Astrocyte (in vitro differentiated cells and primary cell): ENCODE data around the gene PACSIN1. TPM values are rescaled to one million over a fixed set of nuclear protein-coding genes. Genes with fewer than 3 reads are reported as not detected.

Source experiments
- DNase-seq: peaks from one replicate; pipeline ENCODE4 v3.0.0-alpha.2; 2010; ENCODE audit warnings: low read depth
- FAIRE-seq: peaks from 2 replicates; lab custom pipeline; 2011; peaks lifted over from hg19 to GRCh38; lab: Jason Lieb, UNC
- H2AFZ ChIP-seq: 2 replicates; pipeline ENCODE4 v1.6.0; 2012; ENCODE audit warnings: low read depth, low read length, inconsistent platforms
- H3K27ac ChIP-seq: 2 replicates; pipeline ENCODE4 v1.5.1; 2011; ENCODE audit warnings: low read depth, low read length, inconsistent platforms
- H3K27me3 ChIP-seq: 2 replicates; pipeline ENCODE4 v1.6.0; 2011; ENCODE audit warnings: low read length, inconsistent platforms; ENCODE audit not compliant: insufficient read depth
- H3K36me3 ChIP-seq: 2 replicates; pipeline ENCODE4 v1.5.1; 2011; ENCODE audit warnings: low read length, inconsistent platforms; ENCODE audit not compliant: insufficient read depth
- H3K4me1 ChIP-seq: 2 replicates; pipeline ENCODE4 v1.5.1; 2011; ENCODE audit warnings: low read length, inconsistent platforms; ENCODE audit not compliant: insufficient read depth
- H3K4me2 ChIP-seq: 2 replicates; pipeline ENCODE4 v1.6.0; 2012; ENCODE audit warnings: low read length, inconsistent platforms
- H3K4me3 ChIP-seq: 2 replicates; pipeline ENCODE4 v1.5.1; 2011; ENCODE audit warnings: low read depth, mild to moderate bottlenecking, low read length, inconsistent platforms; ENCODE audit not compliant: insufficient read depth
- H3K79me2 ChIP-seq: 2 replicates; pipeline ENCODE4 v1.6.0; 2012; ENCODE audit warnings: mild to moderate bottlenecking, low read length, inconsistent platforms; ENCODE audit not compliant: insufficient read depth
- H3K9ac ChIP-seq: 2 replicates; pipeline ENCODE4 v1.6.0; 2012; ENCODE audit warnings: mild to moderate bottlenecking, low read length, inconsistent platforms
- H3K9me3 ChIP-seq: 2 replicates; pipeline ENCODE4 v1.5.1; 2012; ENCODE audit warnings: low read depth, mild to moderate bottlenecking, low read length, inconsistent platforms; ENCODE audit not compliant: insufficient read depth
- H4K20me1 ChIP-seq: 2 replicates; pipeline ENCODE4 v1.6.0; 2012; ENCODE audit warnings: low read length, inconsistent platforms; ENCODE audit not compliant: insufficient read depth
- H3K27ac Mint-ChIP-seq: one replicate; pipeline ENCODE4 v1.8.0; 2021; ENCODE audit warnings: mild to moderate bottlenecking, mixed read lengths; ENCODE audit not compliant: unreplicated experiment
- H3K27me3 Mint-ChIP-seq: one replicate; pipeline ENCODE4 v1.8.0; 2021; ENCODE audit warnings: low read depth, mixed read lengths; ENCODE audit not compliant: unreplicated experiment
- H3K36me3 Mint-ChIP-seq: one replicate; pipeline ENCODE4 v1.8.0; 2021; ENCODE audit warnings: low read depth, mixed read lengths; ENCODE audit not compliant: unreplicated experiment
- H3K4me1 Mint-ChIP-seq: one replicate; pipeline ENCODE4 v1.8.0; 2021; ENCODE audit warnings: low read depth, mixed read lengths; ENCODE audit not compliant: unreplicated experiment
- H3K4me3 Mint-ChIP-seq: one replicate; pipeline ENCODE4 v1.8.0; 2021; ENCODE audit warnings: mild to moderate bottlenecking, moderate library complexity, mixed read lengths; ENCODE audit not compliant: unreplicated experiment
- H3K9me3 Mint-ChIP-seq: one replicate; pipeline ENCODE4 v1.8.0; 2021; ENCODE audit warnings: mild to moderate bottlenecking, mixed read lengths; ENCODE audit not compliant: unreplicated experiment
- EZH2 ChIP-seq: IDR thresholded peaks from 2 replicates; pipeline ENCODE4 v1.6.1; 2012; ENCODE audit warnings: mild to moderate bottlenecking, low read length, inconsistent platforms; ENCODE audit not compliant: insufficient read depth
- total RNA-seq: library from RNA; stranded (reverse); gene quantifications from 2 replicates; pipeline ENCODE4 v1.2.1, GENCODE V29; 2021
- TF ChIP-seq, protein P1 (sequence below): IDR thresholded peaks from 2 replicates; pipeline ENCODE4 v1.5.1; 2011; ENCODE audit warnings: low read depth, mild to moderate bottlenecking, inconsistent platforms, low read length, moderate library complexity; ENCODE audit not compliant: insufficient read depth

The PACSIN1 gene
- total RNA-seq, 1 donor from 2014 or later: 0.32 TPM

DNA sequence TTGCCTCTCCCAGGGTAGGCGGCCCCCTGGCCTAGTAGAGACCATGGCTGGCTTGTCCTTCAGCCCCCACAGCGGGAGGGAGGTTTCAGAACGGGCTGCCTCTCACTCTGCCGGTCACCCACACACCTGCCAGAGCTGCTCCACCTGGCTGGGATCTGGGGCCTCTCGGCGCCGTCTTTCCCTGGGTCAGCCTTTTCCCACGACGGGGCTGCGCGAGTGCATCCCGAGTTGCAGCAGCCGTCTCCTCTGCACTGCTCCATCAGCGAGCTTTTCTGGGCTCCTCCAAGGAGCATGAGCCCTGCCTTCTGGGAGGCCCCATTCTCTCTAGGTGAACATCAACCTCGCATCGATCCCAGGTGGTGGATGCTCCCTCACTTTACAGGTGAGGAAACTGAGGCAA is 106.1 kb downstream of the PACSIN1 start:
- no peaks in the 10 kb centered on the region for H3K4me1 Mint-ChIP-seq

GRCh38 chr6:34572585-34572984 is 106.7 kb downstream of the PACSIN1 start:
- H3K27me3 Mint-ChIP-seq: peaks cover 15% of the 10 kb centered on the region
- Histone ChIP-seq H3K79me2 (no peaks in the 10 kb centered on the region), H3K27me3 (no peaks in the 10 kb centered on the region), H3K27ac (no peak overlapping the region), H2AFZ (no peak overlapping the region), H3K9me3 (no peaks in the 10 kb centered on the region), H3K4me2 (no peak overlapping the region), H3K9ac (no peak overlapping the region), H3K4me3 (no peak overlapping the region), H3K36me3 (no peaks in the 10 kb centered on the region), H3K4me1 (no peaks in the 10 kb centered on the region), H4K20me1 (no peaks in the 10 kb centered on the region)
- H3K9me3 Mint-ChIP-seq: no peaks in the 10 kb centered on the region
- H3K4me1 Mint-ChIP-seq: no peaks in the 10 kb centered on the region
- TF ChIP-seq, protein P1, sequence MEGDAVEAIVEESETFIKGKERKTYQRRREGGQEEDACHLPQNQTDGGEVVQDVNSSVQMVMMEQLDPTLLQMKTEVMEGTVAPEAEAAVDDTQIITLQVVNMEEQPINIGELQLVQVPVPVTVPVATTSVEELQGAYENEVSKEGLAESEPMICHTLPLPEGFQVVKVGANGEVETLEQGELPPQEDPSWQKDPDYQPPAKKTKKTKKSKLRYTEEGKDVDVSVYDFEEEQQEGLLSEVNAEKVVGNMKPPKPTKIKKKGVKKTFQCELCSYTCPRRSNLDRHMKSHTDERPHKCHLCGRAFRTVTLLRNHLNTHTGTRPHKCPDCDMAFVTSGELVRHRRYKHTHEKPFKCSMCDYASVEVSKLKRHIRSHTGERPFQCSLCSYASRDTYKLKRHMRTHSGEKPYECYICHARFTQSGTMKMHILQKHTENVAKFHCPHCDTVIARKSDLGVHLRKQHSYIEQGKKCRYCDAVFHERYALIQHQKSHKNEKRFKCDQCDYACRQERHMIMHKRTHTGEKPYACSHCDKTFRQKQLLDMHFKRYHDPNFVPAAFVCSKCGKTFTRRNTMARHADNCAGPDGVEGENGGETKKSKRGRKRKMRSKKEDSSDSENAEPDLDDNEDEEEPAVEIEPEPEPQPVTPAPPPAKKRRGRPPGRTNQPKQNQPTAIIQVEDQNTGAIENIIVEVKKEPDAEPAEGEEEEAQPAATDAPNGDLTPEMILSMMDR: no peak
- TF ChIP-seq EZH2: no peak
- H3K4me3 Mint-ChIP-seq: no peak overlapping the region
- FAIRE-seq (no peak), DNase-seq (no peak)
- H3K27ac Mint-ChIP-seq: no peak overlapping the region
- H3K36me3 Mint-ChIP-seq: peaks cover 2% of the 10 kb centered on the region

More for the DNA sequence above, 106.1 kb downstream of the PACSIN1 start:
- Mint-ChIP-seq H3K36me3 (peaks cover 2% of the 10 kb centered on the region), H3K27me3 (peaks cover 15% of the 10 kb centered on the region), H3K4me3 (no peak overlapping the region), H3K9me3 (no peaks in the 10 kb centered on the region), H3K27ac (no peak overlapping the region)
- H2AFZ ChIP-seq: no peak overlapping the region
- no peak overlapping the region for H3K27ac ChIP-seq
- H3K9me3 ChIP-seq: no peaks in the 10 kb centered on the region
- no peak overlapping the region for H3K9ac ChIP-seq
- H3K36me3 ChIP-seq: no peaks in the 10 kb centered on the region
- no peaks in the 10 kb centered on the region for H3K4me1 ChIP-seq
- no peaks in the 10 kb centered on the region for H3K79me2 ChIP-seq
- no peak overlapping the region for H3K4me3 ChIP-seq
- no peak for FAIRE-seq
- no peaks in the 10 kb centered on the region for H3K27me3 ChIP-seq
- no peak for DNase-seq
- no peak overlapping the region for H3K4me2 ChIP-seq
- TF ChIP-seq, protein P1: no peak
- no peak for TF ChIP-seq EZH2
- H4K20me1 ChIP-seq: no peaks in the 10 kb centered on the region

- Histone ChIP-seq H3K27me3 (no peaks in the 10 kb centered on the region), H4K20me1 (no peaks in the 10 kb centered on the region), H3K9me3 (no peaks in the 10 kb centered on the region), H3K79me2 (no peaks in the 10 kb centered on the region), H3K9ac (no peak overlapping the region), H3K4me1 (no peaks in the 10 kb centered on the region), H3K27ac (no peak overlapping the region), H3K4me2 (no peak overlapping the region), H2AFZ (no peak overlapping the region), H3K4me3 (no peak overlapping the region), H3K36me3 (no peaks in the 10 kb centered on the region)
- Mint-ChIP-seq H3K9me3 (no peaks in the 10 kb centered on the region), H3K4me1 (no peaks in the 10 kb centered on the region), H3K27ac (no peak overlapping the region), H3K27me3 (peaks cover 14% of the 10 kb centered on the region), H3K36me3 (peaks cover 2% of the 10 kb centered on the region), H3K4me3 (no peak overlapping the region)
- DNase-seq: no peak
- FAIRE-seq: no peak
- TF ChIP-seq EZH2: no peak
- TF ChIP-seq, protein P1: no peak
Observed at GRCh38 chr6:34573567-34574183, 107.8 kb downstream of the PACSIN1 start.
